GM12872 (cell line): ENCODE results near the gene KCNN3.

Experiments
- CTCF ChIP-seq: IDR thresholded peaks from 3 replicates; pipeline ENCODE4 v1.5.1; 2011; ENCODE audit warnings: low read depth, mild to moderate bottlenecking, low read length, moderate library complexity; ENCODE audit not compliant: insufficient read depth

Gene KCNN3

GRCh38 chr1:154818911-154819310 is 51.2 kb downstream of the KCNN3 start:
- no peak for TF ChIP-seq CTCF

GRCh38 chr1:154816937-154817336 is 53.1 kb downstream of the KCNN3 start:
- TF ChIP-seq CTCF, result no peak

- TF ChIP-seq CTCF, result no peak
Observed at GRCh38 chr1:154816369-154816768, 53.7 kb downstream of the KCNN3 start.

- no peak for TF ChIP-seq CTCF
Observed at GRCh38 chr1:154813846-154814505, 56.1 kb downstream of the KCNN3 start.

GRCh38 chr1:154813300-154813816 is 56.7 kb downstream of the KCNN3 start:
- TF ChIP-seq CTCF, result no peak

GRCh38 chr1:154812877-154813276 is 57.2 kb downstream of the KCNN3 start:
- TF ChIP-seq CTCF, result no peak

- no peak for TF ChIP-seq CTCF
Observed at GRCh38 chr1:154810571-154810970, 59.5 kb downstream of the KCNN3 start.
